Bronchial epithelial cell (primary cell): ENCODE measurements around the gene PRAMEF2. TPM values are rescaled to one million over a fixed set of nuclear protein-coding genes. Genes with fewer than 3 reads are reported as not detected.
"Not testable (repeated sequence)": the region's sequence is repeated elsewhere in the genome, so short reads cannot be mapped to it uniquely, and the experiment has no call there.

Experiments
- DNase-seq: peaks from one replicate; pipeline ENCODE4 v3.0.0-alpha.2; 2010; ENCODE audit warnings: low read depth
- FAIRE-seq: peaks from 2 replicates; lab custom pipeline; 2011; peaks lifted over from hg19 to GRCh38; lab: Jason Lieb, UNC
- H3K27me3 ChIP-seq: 2 replicates; pipeline ENCODE4 v1.5.1; 2011; ENCODE audit warnings: low read length; ENCODE audit not compliant: control insufficient read depth, insufficient read depth
- H3K36me3 ChIP-seq: 2 replicates; pipeline ENCODE4 v1.5.1; 2011; ENCODE audit warnings: low read length; ENCODE audit not compliant: control insufficient read depth, insufficient read depth
- H3K4me3 ChIP-seq: 2 replicates; pipeline ENCODE4 v1.5.1; 2011; ENCODE audit warnings: mild to moderate bottlenecking, low read depth, low read length, control low read depth
- total RNA-seq: library from RNA; depleted of rRNA; stranded (reverse); fragments of >200 nt; gene quantifications from 2 replicates; pipeline ENCODE4 v1.2.1, GENCODE V29; 2014
- TF ChIP-seq, protein P1 (sequence below): IDR thresholded peaks from 2 replicates; pipeline ENCODE4 v1.5.1; 2011; ENCODE audit warnings: mild to moderate bottlenecking, moderate library complexity, low read length, control low read depth, inconsistent platforms; ENCODE audit not compliant: insufficient read depth, severe bottlenecking

The PRAMEF2 gene, protein sequence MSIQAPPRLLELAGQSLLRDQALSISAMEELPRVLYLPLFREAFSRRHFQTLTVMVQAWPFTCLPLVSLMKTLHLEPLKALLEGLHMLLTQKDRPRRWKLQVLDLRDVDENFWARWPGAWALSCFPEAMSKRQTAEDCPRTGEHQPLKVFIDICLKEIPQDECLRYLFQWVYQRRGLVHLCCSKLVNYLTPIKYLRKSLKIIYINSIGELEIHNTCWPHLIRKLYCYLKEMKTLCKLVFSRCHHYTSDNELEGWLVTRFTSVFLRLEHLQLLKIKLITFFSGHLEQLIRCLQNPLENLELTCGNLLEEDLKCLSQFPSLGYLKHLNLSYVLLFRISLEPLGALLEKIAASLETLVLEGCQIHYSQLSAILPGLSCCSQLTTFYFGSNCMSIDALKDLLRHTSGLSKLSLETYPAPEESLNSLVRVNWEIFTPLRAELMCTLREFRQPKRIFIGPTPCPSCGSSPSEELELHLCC
- not detected in 2 replicates for total RNA-seq

DNA sequence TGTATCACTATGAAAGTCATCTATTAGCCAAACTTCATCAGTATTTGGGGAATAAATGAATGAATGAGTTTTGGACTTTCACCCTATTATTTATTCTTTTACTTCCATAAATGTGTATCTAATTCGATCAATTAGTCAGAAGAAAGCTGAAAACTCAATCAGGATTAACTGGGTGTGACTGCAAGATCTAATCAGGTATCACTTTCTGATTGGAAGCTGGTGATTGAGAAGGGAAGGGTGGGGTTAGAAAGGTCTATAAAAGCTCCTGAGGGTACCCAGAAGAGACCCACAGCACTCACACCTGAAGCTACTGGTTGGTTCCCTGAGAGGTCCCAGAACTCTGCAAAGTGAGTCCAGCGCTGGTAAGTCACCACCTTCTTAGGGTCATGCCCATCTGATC is at the start of gene PRAMEF2:
PRAMEF2 (plus strand) TSS at position 301 of the 400 bp plus-strand sequence. CDS start 1,924 bp downstream, outside the sequence.
- not testable (repeated sequence) for DNase-seq, H3K4me3 ChIP-seq, FAIRE-seq, H3K27me3 ChIP-seq, H3K36me3 ChIP-seq

DNA sequence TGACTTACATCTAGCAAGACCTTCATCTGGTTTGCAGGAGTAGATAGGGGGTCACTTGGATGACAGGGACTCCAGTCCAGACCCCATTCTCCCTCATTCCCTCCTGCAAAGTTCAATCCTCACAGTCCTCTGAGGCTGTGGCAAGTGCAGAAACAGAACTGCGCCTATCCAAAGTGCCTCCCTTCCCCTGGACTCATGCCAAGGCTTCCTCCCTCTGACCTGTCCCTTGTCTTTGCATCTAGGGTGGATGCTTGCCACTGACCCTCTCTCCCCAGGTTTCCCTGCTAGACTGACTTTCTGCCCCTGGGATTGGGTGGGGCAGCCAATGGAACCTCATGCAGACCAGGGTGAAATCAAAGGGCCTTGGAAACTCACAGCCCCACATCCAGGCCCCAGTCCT is 47.0 kb upstream of the PRAMEF2 start:
- DNase-seq (no peak), FAIRE-seq (no peak)
- Histone ChIP-seq H3K36me3 (no peaks in the 10 kb centered on the region), H3K27me3 (no peaks in the 10 kb centered on the region), H3K4me3 (no peak overlapping the region)
- TF ChIP-seq, protein P1, sequence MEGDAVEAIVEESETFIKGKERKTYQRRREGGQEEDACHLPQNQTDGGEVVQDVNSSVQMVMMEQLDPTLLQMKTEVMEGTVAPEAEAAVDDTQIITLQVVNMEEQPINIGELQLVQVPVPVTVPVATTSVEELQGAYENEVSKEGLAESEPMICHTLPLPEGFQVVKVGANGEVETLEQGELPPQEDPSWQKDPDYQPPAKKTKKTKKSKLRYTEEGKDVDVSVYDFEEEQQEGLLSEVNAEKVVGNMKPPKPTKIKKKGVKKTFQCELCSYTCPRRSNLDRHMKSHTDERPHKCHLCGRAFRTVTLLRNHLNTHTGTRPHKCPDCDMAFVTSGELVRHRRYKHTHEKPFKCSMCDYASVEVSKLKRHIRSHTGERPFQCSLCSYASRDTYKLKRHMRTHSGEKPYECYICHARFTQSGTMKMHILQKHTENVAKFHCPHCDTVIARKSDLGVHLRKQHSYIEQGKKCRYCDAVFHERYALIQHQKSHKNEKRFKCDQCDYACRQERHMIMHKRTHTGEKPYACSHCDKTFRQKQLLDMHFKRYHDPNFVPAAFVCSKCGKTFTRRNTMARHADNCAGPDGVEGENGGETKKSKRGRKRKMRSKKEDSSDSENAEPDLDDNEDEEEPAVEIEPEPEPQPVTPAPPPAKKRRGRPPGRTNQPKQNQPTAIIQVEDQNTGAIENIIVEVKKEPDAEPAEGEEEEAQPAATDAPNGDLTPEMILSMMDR = no peak

DNA sequence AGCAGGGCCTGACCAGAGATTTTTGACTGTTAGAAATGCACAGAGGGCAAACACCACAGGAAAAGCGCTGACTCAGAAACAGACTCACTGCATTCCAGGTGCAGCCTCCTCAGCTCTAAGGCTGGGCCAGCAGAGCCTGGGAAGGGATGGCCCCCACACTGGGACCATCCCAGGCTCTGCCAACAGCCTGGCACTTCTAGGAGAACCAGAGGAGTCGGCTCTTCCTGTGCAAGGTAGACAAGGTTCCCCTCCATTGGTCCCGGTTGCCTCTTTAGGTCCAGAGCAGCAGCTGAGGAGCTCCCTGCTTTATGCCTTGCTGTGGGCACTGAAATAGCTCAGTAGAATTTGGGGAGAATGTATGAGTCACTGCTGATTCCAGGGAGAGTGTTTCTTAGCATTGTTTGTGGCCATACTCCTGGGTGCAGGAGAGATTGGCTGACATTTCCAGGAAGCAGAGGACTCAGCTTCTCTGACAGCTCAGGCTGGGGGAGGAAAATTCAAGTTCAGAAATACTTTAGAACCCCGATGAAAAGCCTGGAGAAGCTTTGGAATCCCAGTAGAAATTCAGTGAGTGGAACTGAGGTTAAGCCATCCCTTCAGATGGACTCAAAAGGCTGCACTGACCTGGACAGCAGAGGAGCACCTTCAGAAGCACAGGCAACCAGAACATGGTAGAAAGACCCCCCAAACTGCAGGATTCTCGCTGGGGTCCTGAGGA is 46.0 kb upstream of the PRAMEF2 start:
- H3K4me3 ChIP-seq = no peak overlapping the region
- no peak for FAIRE-seq
- TF ChIP-seq, protein P1 = no peak
- H3K36me3 ChIP-seq = no peaks in the 10 kb centered on the region
- H3K27me3 ChIP-seq = no peaks in the 10 kb centered on the region
- no peak for DNase-seq

DNA sequence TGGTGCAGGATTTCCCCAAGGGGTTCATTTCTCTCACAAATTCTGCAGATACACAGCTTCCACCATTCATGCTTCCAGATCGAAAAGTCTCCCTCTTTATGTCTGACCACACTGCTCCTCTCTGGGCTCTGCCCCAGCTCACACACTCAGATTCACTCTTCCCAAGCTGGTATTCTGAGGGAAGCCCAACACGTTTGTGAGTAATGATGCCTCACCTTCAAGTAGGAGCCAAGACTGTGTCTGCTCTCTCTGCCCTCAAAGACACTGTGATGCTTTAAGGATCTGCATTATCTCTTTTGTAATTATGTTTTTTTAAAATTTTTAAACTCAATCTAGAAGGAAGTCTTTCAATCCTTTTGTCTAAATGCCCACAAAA is 45.5 kb upstream of the PRAMEF2 start:
- H3K27me3 ChIP-seq = no peaks in the 10 kb centered on the region
- FAIRE-seq (no peak), DNase-seq (peak; percentile 4)
- H3K36me3 ChIP-seq = no peaks in the 10 kb centered on the region
- H3K4me3 ChIP-seq = no peak overlapping the region
- TF ChIP-seq, protein P1 = no peak

DNA sequence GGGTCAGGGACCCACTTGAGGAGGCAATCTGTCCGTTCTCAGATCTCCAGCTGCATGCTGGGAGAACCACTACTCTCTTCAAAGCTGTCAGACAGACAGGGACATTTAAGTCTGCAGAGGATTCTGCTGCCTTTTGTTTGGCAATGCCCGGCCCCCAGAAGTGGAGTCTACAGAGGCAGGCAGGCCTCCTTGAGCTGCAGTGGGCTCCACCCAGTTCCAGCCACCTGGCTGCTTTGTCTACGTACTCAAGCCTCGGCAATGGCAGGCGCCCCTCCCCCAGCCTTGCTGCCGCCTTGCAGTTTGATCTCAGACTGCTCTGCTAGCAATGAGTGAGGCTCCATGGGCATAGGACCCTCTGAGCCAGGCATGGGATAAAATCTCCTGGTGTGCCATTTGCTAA is 37.8 kb upstream of the PRAMEF2 start:
- not testable (repeated sequence) for FAIRE-seq, H3K27me3 ChIP-seq, H3K36me3 ChIP-seq, H3K4me3 ChIP-seq, DNase-seq

DNA sequence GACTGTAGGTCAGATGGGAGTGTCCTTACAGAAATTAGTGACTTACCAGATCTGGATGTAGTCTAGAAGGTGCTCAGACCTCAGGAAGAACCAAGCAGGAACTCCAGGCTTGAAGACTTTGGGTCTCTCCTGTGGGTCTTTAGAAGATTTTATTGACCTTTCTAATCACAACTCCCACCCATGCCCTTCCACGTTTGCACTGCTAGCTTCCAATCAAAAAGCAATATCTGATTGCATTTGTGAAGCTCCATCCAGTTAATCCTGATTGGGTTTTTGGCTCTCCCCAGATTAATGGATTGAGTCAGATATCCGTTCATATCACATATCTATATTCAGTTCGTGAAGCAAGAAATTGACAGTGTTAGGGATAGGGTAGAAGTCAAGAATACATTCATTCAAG is 25.6 kb upstream of the PRAMEF2 start, which contains the start of gene PRAMEF11:
PRAMEF11 (minus strand) TSS at position 101 of the 400 bp plus-strand sequence. CDS start 2,621 bp downstream, outside the sequence.
- FAIRE-seq, H3K27me3 ChIP-seq, H3K36me3 ChIP-seq: not testable (repeated sequence)

DNA sequence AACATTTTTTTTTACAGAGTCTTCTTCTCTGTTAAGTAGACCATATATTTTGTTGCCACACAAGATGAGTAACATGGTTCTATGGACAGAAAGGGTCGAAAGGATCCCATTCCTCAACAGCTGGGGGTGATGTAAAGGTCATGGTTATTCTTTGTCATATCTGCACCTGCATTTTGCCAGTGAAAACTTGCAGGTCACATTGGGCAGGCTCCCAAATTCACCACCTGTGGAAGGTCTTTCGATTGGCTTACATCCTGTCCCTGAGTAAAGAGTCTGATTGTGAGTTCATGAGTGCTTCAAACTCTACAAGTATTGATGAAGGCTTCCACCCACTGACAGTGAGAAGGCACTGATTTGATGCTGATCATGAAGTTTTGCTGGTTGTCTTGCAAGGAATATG is 23.6 kb upstream of the PRAMEF2 start:
- H3K27me3 ChIP-seq, FAIRE-seq, H3K36me3 ChIP-seq, DNase-seq, H3K4me3 ChIP-seq: not testable (repeated sequence)

More for the DNA sequence above, 25.6 kb upstream of the PRAMEF2 start, which contains the start of gene PRAMEF11:
- not testable (repeated sequence) for H3K4me3 ChIP-seq, DNase-seq

DNA sequence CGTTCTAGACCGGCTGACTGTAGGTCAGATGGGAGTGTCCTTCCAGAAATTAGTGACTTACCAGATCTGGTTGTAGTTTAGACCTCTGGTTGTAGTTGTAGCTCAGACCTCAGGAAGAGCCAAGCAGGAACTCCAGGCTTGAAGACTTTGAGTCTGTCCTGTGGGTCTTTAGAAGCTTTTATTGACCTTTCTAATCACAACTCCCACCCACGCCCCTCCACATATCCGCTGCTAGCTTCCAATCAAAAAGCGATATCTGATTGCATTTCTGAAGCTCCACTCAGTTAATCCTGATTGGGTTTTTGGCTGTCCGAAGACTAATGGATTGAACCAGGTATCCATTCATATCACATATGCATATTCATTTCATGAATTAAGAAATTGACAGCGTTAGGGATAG is 8.3 kb upstream of the PRAMEF2 start, which contains the start of gene HNRNPCL1:
HNRNPCL1 (minus strand) TSS at position 101 of the 400 bp plus-strand sequence. CDS start 431 bp downstream, outside the sequence.
- DNase-seq, FAIRE-seq: not testable (repeated sequence)

More for the DNA sequence above, 8.3 kb upstream of the PRAMEF2 start, which contains the start of gene HNRNPCL1:
- H3K4me3 ChIP-seq, H3K36me3 ChIP-seq, H3K27me3 ChIP-seq: not testable (repeated sequence)
